Measurements from ENCODE around the gene HMGCS2.

Gene HMGCS2

DNA sequence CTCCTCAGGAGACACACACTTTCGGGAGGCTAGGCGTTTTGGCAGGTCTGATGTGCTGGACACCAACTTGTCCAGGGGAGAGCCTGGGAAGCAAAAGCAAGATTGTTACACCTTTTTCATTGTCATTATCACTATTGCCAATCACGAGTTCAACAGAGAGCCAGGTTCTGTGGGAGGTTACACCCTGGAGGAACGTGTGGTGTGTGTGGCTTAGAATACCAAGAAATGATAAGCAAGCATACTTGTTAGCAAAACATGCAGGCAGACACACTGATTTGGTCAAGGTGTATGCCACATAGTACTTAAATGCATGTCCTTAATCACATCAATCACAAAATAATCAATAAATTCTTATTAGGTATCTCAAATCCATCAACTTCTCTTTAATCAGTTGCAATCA lies 16.1 kb downstream of the HMGCS2 start:
- no peak for DNase-seq

- DNase-seq = no peak
These were observed 20.7 kb downstream of the HMGCS2 start for GRCh38 chr1:119748040-119748439.

- no peak for DNase-seq
These were observed 21.3 kb downstream of the HMGCS2 start for GRCh38 chr1:119747451-119747850.

DNA sequence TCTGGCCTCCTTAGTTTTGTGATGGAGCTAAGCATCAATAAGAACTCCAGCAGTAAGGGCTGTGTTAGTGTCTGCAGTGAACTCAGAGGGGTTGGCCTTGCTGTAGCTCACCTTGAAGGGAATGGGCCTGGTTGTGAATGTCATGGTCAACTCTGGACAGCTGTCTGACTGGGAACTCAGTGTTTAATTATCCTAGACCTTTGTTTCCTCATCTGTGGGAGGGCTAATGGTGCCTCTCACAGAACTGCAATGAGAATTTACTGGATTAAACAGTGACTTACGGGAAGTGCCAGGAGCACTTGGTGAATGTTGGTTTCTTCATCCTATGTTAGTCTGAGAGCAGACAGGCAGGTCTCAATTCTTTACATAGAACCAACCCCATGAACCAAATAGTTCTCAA lies 23.7 kb downstream of the HMGCS2 start:
- DNase-seq = no peak

DNA sequence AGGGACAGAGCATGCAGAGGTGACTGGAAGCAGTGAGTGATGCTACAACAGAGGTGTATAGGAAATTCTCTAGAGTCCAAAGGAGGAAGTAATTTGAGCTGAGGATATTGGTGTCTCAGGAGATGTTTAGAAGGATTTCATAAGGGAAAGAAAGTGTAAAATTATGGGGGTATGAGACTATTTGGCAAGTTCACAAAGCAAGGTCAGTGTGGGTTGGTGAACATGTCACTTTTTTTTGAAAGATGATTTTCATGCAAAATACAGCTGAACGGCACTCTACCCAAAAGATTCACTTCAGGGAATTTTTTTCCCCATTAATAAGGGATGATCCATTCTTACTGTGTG lies 24.1 kb downstream of the HMGCS2 start:
- DNase-seq = no peak

- peak in 1 of 2 experiments; percentile 26 for DNase-seq
These were observed 24.7 kb downstream of the HMGCS2 start for GRCh38 chr1:119743776-119744597.

- no peak for DNase-seq
These were observed 25.4 kb downstream of the HMGCS2 start for GRCh38 chr1:119743308-119743707.

- no peak for DNase-seq
These were observed 26.0 kb downstream of the HMGCS2 start for GRCh38 chr1:119742677-119743076.

- no peak for DNase-seq
These were observed 26.5 kb downstream of the HMGCS2 start for GRCh38 chr1:119742202-119742601.

DNA sequence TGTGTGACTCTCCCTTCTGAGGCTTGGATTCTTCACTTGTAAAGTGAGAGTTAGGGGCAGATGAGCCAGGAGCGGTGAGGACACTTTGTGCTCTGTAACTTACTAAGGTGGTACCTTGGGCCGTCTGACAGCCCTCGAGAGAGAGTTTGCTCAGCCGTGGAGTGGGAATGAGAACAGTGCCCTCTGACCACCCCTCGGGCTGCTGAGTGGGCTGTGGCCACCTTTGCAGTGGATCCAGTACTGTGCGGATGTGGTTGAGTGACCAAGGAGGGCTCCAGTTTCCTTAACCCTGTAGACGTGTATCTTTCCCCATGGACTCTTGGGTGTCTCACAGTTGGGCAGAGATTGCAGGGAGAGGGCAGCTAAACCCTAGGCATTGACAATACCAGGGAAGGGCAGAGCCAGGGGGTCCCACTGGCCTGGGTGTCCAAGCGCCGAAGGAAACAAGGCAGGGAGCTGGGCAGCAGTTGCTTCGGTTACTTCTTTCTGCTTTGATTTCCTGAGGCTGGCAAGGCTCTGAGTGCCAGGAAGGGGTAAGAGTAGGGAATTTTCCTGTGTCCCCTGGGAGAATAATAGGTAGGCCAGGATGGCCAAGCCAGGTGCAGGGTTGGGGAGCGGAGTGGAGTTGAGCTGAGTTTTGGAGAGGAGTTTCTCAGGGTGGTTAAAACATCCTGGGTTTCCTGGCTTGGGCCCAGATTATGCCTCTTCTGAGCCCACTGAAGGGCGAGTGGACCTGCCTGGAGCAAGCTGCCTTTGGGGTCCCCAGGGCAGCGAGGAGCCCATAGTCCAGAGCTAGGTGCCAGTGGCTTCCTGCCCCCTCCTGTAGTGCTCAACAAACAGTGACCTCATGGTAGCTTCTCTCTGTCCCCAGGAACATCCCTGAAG lies 27.6 kb downstream of the HMGCS2 start:
- no peak for DNase-seq

DNA sequence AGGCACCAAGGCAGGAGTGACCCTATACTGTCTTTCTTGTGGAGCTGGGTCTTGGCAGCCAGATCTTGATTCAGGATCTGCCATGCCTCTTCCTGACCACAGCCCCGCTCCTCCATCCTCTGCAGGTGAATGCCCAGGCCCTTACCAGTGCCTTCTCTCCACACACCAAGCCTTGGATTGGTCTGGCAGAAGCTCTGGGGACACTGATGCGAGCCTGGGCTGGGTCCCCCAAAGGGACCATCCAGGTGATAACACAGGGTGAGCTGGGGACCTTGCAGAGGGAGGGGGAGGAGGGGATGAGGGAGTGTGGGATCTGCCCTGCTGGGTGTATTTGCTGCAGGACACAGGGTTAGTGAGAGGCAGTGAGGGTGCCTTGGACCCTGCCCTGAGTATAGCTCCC lies 28.4 kb downstream of the HMGCS2 start:
- no peak for DNase-seq

DNA sequence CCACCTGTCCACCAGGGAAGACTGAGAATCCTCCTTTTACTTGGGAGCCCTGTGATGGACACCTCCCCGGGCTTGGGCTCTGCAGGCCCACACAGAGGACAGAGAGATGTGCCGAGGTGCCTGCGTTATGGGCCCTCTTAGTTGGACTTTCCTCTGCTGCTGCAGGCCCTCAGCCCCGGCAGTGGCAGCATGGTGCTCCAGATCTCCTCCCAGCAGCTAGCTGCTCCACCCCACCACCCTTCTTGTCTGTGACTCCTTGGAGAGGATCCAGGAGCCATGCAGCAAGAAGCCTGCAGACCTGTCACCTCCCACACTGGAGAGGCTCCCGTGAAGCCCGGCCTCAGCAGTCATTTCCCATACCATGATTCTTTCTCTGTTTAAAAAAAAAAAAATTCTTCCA lies 29.6 kb downstream of the HMGCS2 start:
- DNase-seq = no peak

DNA sequence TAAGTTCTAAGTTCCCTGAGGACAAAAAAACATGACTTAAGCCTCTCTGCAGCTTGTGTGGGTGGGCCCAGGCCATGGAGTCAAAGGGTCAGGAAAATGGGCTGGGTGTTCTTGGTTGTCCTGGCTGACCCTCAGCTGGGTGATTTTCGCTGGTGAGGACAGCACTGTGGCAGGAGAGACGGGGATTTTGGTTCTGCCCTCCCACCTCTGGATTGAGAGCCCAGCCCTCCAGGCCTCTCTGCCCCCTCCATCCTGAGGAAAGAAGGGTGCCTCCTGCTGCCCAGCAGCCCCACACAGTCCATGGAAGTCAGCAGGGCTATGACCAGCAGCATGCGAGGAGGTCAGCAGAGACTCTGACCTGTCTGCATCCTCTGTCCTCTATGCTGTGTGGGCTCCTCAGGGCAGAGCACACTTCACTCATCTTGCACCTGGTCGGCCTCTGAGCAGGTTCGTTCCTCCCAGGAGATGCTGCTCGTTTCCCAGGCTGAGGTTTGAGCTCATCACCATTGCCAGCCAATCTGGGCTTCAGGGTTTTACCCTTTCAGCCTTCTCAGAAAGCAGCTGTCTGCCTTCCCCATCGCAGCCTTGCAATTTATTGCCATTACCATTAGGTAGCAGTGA lies 30.5 kb downstream of the HMGCS2 start:
- DNase-seq = no peak

GRCh38 chr1:119737040-119737682 lies 31.5 kb downstream of the HMGCS2 start:
- DNase-seq = no peak

DNA sequence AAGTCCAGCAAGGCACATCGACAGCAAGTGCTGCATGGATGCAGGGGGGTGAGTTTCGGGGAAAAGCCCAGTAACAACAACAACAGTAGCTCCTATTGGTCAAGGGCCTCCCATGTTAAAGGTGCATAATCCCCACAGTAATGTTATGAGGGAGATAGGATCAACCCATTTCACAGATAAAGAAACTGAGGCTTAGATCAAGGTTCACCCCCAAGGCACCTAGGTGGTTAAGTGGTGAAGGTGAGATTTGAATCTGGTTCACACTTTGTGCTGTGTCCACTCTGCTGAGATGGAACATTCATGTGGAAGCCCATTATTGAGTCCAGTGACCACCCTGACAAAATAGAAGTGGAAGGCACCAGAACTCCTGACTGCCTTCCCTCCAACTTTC lies 32.1 kb downstream of the HMGCS2 start:
- no peak for DNase-seq

DNA sequence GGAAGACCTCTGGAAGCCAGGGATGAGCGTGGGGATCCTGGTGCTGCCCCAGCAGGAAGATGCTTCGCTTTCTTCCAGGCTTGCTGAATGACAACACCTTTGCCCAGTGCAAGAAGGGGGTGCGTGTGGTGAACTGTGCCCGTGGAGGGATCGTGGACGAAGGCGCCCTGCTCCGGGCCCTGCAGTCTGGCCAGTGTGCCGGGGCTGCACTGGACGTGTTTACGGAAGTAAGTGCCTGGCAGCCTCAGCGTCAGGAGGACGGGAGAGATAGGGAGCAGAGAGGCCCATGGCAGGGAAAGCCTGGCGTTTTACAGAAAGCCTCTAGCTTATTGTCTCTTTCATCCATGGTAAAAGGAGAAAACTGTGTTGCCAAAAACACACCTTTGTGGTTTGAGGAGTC lies 33.5 kb downstream of the HMGCS2 start:
- DNase-seq = no peak

DNA sequence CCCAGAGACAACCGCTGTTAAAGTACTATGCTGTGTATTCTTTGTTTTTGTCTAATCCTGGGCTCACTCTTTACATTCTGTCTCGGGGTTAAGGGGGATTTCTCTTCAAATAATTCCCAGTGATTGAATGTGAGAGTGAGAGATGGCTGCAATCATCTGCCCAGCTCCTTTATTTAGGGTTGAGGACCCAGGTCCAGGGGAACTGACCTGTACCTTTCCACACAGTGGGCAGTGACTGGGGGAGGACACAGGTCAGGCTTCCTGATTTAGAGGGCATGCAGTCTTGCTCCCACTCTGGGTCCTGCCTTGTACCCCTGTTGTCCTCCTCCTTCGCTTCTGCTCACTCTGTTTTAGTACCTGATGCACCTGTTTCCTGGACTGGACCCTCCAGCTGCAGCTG lies 35.0 kb downstream of the HMGCS2 start:
- DNase-seq = no peak

- no peak for DNase-seq
These were observed 36.1 kb downstream of the HMGCS2 start for GRCh38 chr1:119732465-119733168.

DNA sequence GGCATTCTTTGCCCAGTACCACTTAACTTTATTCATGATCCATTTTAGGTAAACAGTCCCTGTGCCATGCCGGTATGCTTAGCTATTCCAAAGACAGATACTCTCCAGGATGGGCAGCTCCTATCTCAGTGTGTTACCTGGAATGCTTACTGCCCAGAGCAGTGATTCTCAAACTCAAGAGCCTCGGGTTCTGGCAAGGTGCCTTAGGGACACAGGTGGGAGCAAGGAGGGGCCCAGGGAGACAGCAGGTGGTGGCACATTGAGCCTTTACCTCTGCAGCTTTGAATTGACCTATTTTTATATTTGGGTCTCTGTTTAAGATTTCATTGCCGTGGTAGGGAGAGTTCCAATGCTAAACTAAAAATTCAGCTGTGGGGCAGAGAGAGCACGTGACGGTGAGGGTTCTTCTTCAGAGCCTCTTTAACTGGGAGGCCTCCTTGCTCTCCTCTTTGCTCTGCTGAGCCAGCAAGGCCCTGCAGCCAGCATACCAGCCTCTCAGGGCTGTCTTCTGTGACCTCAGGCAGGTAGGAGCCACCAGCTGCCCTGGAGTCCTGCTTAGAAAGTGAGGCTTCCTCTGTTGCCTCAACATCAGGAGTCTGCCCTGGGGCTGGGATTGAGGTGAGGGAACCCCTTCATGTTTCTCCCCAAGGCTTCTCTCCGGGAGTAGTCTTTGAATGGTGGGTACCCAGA lies 36.8 kb downstream of the HMGCS2 start:
- DNase-seq = no peak

GRCh38 chr1:119731060-119731459 lies 37.6 kb downstream of the HMGCS2 start:
- no peak for DNase-seq

- DNase-seq = no peak
These were observed 39.7 kb downstream of the HMGCS2 start for GRCh38 chr1:119729044-119729443.

DNA sequence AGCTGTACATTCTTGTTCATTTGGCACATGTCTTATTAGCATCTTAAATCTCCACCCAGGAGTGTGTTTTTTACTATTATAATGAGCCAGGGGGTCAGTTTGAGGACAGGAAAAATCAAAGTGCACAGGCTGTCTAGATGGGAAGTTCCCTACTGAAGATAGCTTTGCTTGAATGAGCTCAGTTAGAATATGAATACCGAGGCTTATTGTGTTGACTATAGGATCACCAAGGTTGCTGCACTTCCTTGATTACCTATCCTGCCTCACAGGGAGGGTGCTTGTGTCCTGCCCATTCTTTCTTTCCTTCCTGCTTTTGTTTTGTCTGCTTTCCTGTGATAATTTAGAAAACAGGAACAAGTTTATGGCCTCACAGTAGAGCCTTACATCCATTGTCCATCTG lies 40.7 kb downstream of the HMGCS2 start:
- DNase-seq = no peak
